Upper lobe of left lung (tissue), 6 donors: ENCODE data around the gene ST3GAL2. TPM values are rescaled to one million over a fixed set of nuclear protein-coding genes. Genes with fewer than 3 reads are reported as not detected.
A peak's percentile ranks its signal among the peaks of the same experiment; 100 is the strongest.

ENCODE experiments used
- ATAC-seq, 2 donors: fragments of 200-7000 bp; cut with Tn5 transposase; one replicate each; pipeline ENCODE4 v1.9.1; 2022; ENCODE audit warnings: mild to moderate bottlenecking in 2 of 2, moderate library complexity in 2 of 2; ENCODE audit not compliant: low FRiP score in 2 of 2
- DNase-seq, 2 donors: peaks; one replicate each; pipeline ENCODE4 v3.0.0-alpha.2; 2019 to 2020
- H3K27ac ChIP-seq, 4 donors: fragments of 200-600 bp; sonication (generic); one replicate each; pipeline ENCODE4 v1.5.1; 2016 to 2019
- H3K27me3 ChIP-seq, 4 donors: fragments of 200-600 bp; sonication (generic); one replicate each; pipeline ENCODE4 v1.5.1; 2017 to 2019
- H3K36me3 ChIP-seq, 4 donors: fragments of 200-600 bp; sonication (generic); one replicate each; pipeline ENCODE4 v1.5.1; 2016 to 2019
- H3K4me1 ChIP-seq, 4 donors: fragments of 200-600 bp; sonication (generic); one replicate each; pipeline ENCODE4 v1.5.1; 2018 to 2019
- H3K4me3 ChIP-seq, 4 donors: fragments of 200-600 bp; sonication (generic); one replicate each; pipeline ENCODE4 v1.5.1; 2017 to 2019; ENCODE audit warnings: mild to moderate bottlenecking in 2 of 4, moderate library complexity in 1 of 4
- H3K9me3 ChIP-seq, 4 donors: fragments of 200-600 bp; sonication (generic); one replicate each; pipeline ENCODE4 v1.5.1; 2018 to 2019
- CTCF ChIP-seq, 6 experiments: fragments of 450-650 bp in 4 of 6; fragments of 200-600 bp in 2 of 6; sonication (generic) in 2 of 6; IDR thresholded peaks; one replicate each; pipeline ENCODE4 v1.5.1; 2016 to 2019; ENCODE audit warnings: antibody characterized with exemption in 6 of 6
- EP300 ChIP-seq, 4 donors: sonication (generic); formaldehyde crosslinking; IDR thresholded peaks; one replicate each; pipeline ENCODE4 v1.5.1; 2017; ENCODE audit warnings: antibody characterized with exemption in 4 of 4, control low read depth in 2 of 4
- POLR2A ChIP-seq, 4 donors: fragments of 450-650 bp; IDR thresholded peaks; one replicate each; pipeline ENCODE4 v1.5.1; 2016 to 2017; ENCODE audit warnings: antibody characterized with exemption in 4 of 4, mild to moderate bottlenecking in 2 of 4
- POLR2AphosphoS5 ChIP-seq, 2 donors: sonication (generic); formaldehyde crosslinking; IDR thresholded peaks; one replicate each; pipeline ENCODE4 v1.5.1; 2017; ENCODE audit warnings: antibody characterized with exemption in 2 of 2
- WGBS, 2 donors: methylation state at CpG; one replicate each; pipeline ENCODE4 v1.1.5; 2017 to 2018; 5-methylcytosine and 5-hydroxymethylcytosine counted together
- total RNA-seq, 6 donors: library from RNA; depleted of rRNA in 4 of 6; stranded (reverse); fragments of >200 nt in 4 of 6; gene quantifications; one replicate each; pipeline versions ENCODE4 v1.1.0 to v1.2.1, GENCODE V29; 2016 to 2021
- donor health status: DM: no; HTN: no; CAD: no; lungs with moderate emphysema.
- donor health status: DM: no; HTN: yes; CAD: no; lungs with severe emphysema.

ST3GAL2 gene
- total RNA-seq, 6 donors from 2014 or later = 12.5 to 50.3 (median 26.1) TPM

DNA sequence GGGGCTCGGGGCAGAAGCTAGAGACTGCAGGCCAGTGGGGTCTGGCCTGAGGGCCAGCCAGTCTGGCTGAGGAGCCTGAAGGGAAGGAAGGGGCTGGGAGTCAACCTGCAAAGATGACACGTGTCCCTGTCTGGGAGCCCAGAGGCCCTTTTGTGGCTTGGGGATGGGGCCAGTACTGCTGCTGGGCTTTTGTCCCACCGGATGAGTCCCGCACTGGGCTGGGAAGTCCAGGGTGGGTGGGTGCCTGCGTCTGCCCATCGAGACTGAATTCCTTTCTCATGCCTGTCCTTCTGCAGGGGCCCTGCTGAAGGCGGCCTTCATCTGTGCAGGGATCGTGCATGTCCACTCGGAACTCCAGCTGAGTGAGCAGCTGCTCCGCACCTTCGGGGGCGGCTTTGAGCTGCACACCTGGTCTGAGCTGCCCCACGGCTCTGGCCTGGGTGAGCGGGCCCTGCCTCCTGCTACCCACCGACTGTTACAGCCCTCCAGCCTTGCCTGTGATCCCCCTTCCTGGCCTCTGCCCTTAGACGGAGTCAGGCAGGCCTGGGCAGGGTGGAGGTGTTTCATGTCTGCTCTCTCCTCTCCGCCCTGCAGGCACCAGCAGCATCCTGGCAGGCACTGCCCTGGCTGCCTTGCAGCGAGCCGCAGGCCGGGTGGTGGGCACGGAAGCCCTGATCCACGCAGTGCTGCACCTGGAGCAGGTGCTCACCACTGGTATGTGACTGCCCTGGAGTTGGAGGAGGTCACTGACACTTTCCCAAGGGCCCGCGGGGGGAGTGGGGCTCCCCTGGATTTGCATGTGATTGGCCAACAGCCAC, 36.4 kb upstream of the ST3GAL2 start:
- TF ChIP-seq POLR2AphosphoS5 (IDR thresholded peaks at IDR 0.05) (no peak), EP300 (IDR thresholded peaks at IDR 0.05) (no peak), POLR2A (IDR thresholded peaks at IDR 0.05) (no peak), CTCF (IDR thresholded peaks at IDR 0.05) (no peak)
- WGBS, 2 donors = 81 to 95% methylated on average over 8 to 24 of the region's 24 CpGs
- H3K27ac ChIP-seq = no peak overlapping the region
- peaks cover 7 to 25% (median 16%) of the 10 kb centered on the region in 4 donors for H3K4me1 ChIP-seq
- H3K9me3 ChIP-seq = no peaks in the 10 kb centered on the region
- peak in 1 of 2 donors; percentile 70 for DNase-seq
- H3K36me3 ChIP-seq = peaks cover 7 to 78% (median 43%) of the 10 kb centered on the region in 4 donors
- no peak for ATAC-seq
- H3K4me3 ChIP-seq = no peak overlapping the region
- H3K27me3 ChIP-seq = no peaks in the 10 kb centered on the region

DNA sequence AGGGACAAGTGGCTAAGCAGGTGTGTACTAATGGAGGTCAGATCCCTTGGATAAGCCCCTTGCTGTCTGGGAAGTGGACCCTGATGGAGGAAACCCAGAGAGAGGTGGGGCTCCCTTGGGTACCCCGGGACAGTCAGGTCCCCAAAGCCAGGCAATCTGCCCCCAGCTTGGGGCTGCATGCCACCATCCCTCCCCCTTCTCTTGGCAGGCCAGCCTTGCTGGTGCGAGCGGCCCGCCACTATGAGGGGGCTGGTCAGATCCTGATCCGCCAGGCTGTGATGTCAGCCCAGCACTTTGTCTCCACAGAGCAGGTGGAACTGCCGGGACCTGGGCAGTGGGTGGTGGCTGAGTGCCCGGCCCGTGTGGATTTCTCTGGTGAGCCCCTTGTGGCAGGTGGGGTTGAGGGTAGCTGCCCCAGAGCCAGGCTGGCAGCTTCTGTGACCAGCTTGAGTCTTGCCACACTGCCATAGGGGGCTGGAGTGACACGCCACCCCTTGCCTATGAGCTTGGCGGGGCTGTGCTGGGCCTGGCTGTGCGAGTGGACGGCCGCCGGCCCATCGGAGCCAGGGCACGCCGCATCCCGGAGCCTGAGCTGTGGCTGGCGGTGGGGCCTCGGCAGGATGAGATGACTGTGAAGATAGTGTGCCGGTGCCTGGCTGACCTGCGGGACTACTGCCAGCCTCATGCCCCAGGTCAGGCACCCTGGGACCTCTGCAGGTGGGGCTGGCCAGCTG, 35.6 kb upstream of the ST3GAL2 start:
- Histone ChIP-seq H3K9me3 (no peaks in the 10 kb centered on the region), H3K4me1 (peaks cover 5 to 18% (median 11%) of the 10 kb centered on the region in 4 donors), H3K4me3 (no peak overlapping the region), H3K36me3 (peaks cover 7 to 71% (median 36%) of the 10 kb centered on the region in 4 donors), H3K27me3 (no peaks in the 10 kb centered on the region), H3K27ac (no peak overlapping the region)
- DNase-seq (peak in 1 of 2 donors; percentile 75), ATAC-seq (no peak)
- TF ChIP-seq POLR2AphosphoS5 (IDR thresholded peaks at IDR 0.05) (no peak), CTCF (IDR thresholded peaks at IDR 0.05) (no peak), POLR2A (IDR thresholded peaks at IDR 0.05) (no peak), EP300 (IDR thresholded peaks at IDR 0.05) (no peak)
- WGBS, 2 donors = 96 to 100% methylated on average over 1 to 19 of the region's 22 CpGs

DNA sequence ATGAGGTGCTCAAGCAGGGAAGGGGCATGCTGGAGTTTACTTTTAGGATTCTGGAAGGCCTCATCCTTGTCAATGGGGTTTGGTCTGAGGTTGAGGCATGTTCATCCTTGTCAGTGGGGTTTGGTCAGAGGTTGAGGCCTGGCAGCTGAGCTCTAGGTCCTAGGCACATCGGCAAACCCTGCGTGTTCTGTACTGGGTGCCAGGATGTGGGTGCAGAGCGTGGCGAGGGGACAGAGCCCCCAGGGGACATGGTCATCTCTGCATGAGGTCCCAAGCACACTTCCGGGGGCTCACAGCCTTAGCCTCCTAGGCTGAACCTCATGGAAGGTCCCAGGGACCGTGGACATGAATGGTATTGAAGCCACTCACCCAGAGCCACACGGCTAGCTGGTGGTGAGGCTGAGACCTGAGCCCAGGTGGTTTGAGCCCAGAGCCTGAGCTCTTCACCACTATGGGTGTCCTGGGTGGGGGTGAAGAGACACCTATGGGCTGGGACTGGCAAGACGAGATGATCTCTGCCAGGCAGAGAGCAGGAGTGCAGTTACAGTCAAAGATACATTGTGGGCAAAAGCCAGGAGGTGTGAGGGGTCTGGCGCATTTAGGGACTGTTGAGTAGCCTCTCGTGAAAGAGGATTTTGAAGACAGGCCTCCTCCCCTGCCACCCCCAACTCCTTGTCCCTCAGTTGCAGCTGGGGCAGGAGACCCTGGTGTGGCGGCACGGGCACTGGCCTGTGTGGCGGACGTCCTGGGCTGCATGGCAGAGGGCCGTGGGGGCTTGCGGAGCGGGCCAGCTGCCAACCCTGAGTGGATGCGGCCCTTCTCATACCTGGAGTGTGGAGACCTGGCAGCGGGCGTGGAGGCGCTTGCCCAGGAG, 34.8 kb upstream of the ST3GAL2 start:
- WGBS, 2 donors = 91 to 97% methylated on average over 17 to 20 of the region's 21 CpGs
- Histone ChIP-seq H3K36me3 (peaks cover 7 to 63% (median 31%) of the 10 kb centered on the region in 4 donors), H3K9me3 (no peaks in the 10 kb centered on the region), H3K27ac (no peak overlapping the region), H3K4me3 (no peak overlapping the region), H3K4me1 (peaks cover 0 to 10% (median 4%) of the 10 kb centered on the region in 4 donors), H3K27me3 (no peaks in the 10 kb centered on the region)
- no peak for TF ChIP-seq EP300 (IDR thresholded peaks at IDR 0.05)
- no peak for TF ChIP-seq CTCF (IDR thresholded peaks at IDR 0.05)
- no peak for TF ChIP-seq POLR2A (IDR thresholded peaks at IDR 0.05)
- TF ChIP-seq POLR2AphosphoS5 (IDR thresholded peaks at IDR 0.05) = no peak
- DNase-seq = peak in 1 of 2 donors; percentile 81
- no peak for ATAC-seq

GRCh38 chr16:70472786-70473433, 34.0 kb upstream of the ST3GAL2 start:
- ATAC-seq (no peak), DNase-seq (peak in 1 of 2 donors; percentile 81)
- Histone ChIP-seq H3K27me3 (no peaks in the 10 kb centered on the region), H3K4me1 (peaks cover 0 to 2% (median 0%) of the 10 kb centered on the region in 4 donors), H3K27ac (no peak overlapping the region), H3K36me3 (peaks cover 7 to 57% (median 28%) of the 10 kb centered on the region in 4 donors), H3K4me3 (no peak overlapping the region), H3K9me3 (no peaks in the 10 kb centered on the region)
- 93% methylated on average over 6 to 19 of the region's 28 CpGs for WGBS, 2 donors
- TF ChIP-seq POLR2AphosphoS5 (IDR thresholded peaks at IDR 0.05) = no peak
- TF ChIP-seq POLR2A (IDR thresholded peaks at IDR 0.05) = no peak
- no peak for TF ChIP-seq CTCF (IDR thresholded peaks at IDR 0.05)
- no peak for TF ChIP-seq EP300 (IDR thresholded peaks at IDR 0.05)
